ENCODE results near the gene FLT1.

Gene FLT1

GRCh38 chr13:28338006-28338574 is 156.8 kb downstream of the FLT1 start:
- H3K27ac ChIP-seq, result no peak overlapping the region
- TF ChIP-seq, protein P1, sequence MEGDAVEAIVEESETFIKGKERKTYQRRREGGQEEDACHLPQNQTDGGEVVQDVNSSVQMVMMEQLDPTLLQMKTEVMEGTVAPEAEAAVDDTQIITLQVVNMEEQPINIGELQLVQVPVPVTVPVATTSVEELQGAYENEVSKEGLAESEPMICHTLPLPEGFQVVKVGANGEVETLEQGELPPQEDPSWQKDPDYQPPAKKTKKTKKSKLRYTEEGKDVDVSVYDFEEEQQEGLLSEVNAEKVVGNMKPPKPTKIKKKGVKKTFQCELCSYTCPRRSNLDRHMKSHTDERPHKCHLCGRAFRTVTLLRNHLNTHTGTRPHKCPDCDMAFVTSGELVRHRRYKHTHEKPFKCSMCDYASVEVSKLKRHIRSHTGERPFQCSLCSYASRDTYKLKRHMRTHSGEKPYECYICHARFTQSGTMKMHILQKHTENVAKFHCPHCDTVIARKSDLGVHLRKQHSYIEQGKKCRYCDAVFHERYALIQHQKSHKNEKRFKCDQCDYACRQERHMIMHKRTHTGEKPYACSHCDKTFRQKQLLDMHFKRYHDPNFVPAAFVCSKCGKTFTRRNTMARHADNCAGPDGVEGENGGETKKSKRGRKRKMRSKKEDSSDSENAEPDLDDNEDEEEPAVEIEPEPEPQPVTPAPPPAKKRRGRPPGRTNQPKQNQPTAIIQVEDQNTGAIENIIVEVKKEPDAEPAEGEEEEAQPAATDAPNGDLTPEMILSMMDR (IDR thresholded peaks at IDR 0.05), result no peak
- no peak for TF ChIP-seq ZFX (IDR thresholded peaks at IDR 0.05; ENCODE audit: borderline replicate concordance)

DNA sequence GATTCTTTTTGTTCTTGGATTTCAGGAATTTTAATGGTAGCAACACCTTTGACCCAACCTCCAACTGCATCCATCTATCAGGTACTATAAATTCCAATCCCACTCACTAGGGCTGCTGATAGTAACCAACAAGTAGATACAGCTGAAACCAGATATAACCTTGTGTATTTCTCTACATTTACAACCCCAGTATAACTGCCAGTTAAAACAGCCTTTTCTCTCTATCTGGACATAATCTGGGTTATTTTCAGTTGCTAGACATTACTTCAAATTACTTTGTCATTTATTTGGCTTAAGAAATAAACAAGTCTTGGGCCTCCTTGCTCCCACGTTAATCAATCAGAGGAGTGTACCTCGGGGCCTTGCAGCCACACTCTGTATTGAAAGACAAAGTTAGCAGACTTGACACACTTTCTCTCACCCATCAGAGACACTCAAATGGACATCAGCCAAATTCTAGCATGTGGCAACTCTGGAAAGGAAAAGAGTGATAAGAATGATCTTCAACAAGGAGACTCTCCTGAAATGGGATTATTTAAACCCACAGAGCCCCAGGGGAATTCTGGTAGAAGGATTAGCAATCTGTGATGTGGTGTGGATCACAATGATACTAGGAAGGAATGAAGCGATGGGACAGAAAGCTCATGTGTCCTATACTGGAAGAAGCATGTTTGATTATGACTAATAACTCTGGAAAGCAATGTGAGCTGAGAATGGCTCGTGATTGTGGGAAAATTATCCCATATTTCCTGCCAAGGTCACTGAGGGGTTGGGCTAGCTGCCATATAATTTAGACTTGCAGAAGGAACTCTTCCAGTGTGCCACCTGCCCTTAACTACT is 157.5 kb downstream of the FLT1 start:
- no peak overlapping the region for H3K27ac ChIP-seq
- TF ChIP-seq, protein P1 (IDR thresholded peaks at IDR 0.05), result no peak
- no peak for TF ChIP-seq ZFX (IDR thresholded peaks at IDR 0.05; ENCODE audit: borderline replicate concordance)

DNA sequence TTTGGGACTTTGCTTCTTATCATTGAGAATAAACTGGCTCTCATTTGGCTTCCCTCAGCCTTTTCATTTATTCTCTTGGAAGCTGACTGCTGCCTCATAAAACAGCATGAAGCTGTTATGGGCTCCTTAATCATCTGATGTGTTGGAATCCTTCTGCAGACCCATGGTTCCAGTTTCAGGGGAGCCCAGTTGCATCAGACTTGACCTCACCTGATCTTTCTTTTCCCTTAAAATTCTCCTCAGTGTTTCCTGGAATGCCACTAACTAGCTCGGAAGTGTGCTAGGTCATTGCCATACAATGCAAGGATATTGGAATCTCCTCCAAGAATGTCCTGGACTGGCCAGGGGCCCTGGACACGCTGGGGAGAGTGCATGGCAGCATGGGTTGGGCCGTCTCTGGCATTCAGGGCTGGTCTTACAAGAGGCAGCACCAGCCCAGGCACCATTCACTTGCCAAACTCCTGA is 158.7 kb downstream of the FLT1 start:
- no peak overlapping the region for H3K27ac ChIP-seq
- TF ChIP-seq, protein P1 (IDR thresholded peaks at IDR 0.05), result no peak
- no peak for TF ChIP-seq ZFX (IDR thresholded peaks at IDR 0.05; ENCODE audit: borderline replicate concordance)

- TF ChIP-seq, protein P1 (IDR thresholded peaks at IDR 0.05), result no peak
- TF ChIP-seq ZFX (IDR thresholded peaks at IDR 0.05; ENCODE audit: borderline replicate concordance), result no peak
- H3K27ac ChIP-seq, result no peak overlapping the region
These were observed 161.6 kb downstream of the FLT1 start for GRCh38 chr13:28333204-28333881.

GRCh38 chr13:28329395-28330158 is 165.4 kb downstream of the FLT1 start:
- TF ChIP-seq, protein P1 (IDR thresholded peaks at IDR 0.05), result no peak
- no peak for TF ChIP-seq ZFX (IDR thresholded peaks at IDR 0.05; ENCODE audit: borderline replicate concordance)
- no peak overlapping the region for H3K27ac ChIP-seq

DNA sequence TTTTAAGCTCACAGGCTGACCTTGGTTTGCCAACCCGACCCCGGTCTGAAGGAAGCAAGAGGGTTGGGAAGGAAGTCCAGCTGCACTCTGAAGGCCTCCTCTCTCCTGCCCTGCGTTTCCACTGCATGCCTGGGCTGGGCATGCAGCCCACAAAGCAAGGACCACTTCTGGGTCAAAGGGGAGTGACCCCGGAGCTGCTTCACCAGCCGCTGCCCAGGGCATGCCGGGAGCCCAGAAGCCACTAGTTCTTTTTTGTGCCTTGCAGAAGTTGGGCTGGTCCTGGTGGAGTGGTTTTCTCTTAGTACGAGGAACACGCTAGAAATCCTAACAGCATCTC is 166.7 kb downstream of the FLT1 start:
- H3K27ac ChIP-seq, result no peak overlapping the region
- no peak for TF ChIP-seq ZFX (IDR thresholded peaks at IDR 0.05; ENCODE audit: borderline replicate concordance)
- TF ChIP-seq, protein P1 (IDR thresholded peaks at IDR 0.05), result no peak

Data from 22Rv1 (cell line).